GM23338 (cell line): ENCODE measurements around the gene RSL1D1. TPM values are rescaled to one million over a fixed set of nuclear protein-coding genes. Genes with fewer than 3 reads are reported as not detected.

Experiments used
- ATAC-seq: fragments of 200-7000 bp; cut with Tn5 transposase; 3 replicates; pipeline ENCODE4 v1.9.1; 2020
- DNase-seq: peaks from one replicate; pipeline ENCODE4 v3.0.0-alpha.2; 2015; ENCODE audit warnings: low spot score
- H2AFZ ChIP-seq: fragments of 200-600 bp; sonication (generic); 2 replicates; pipeline ENCODE4 v1.8.0; 2016; ENCODE audit warnings: antibody characterized with exemption, mild to moderate bottlenecking, moderate library complexity
- H3F3A ChIP-seq: fragments of 200-600 bp; sonication (generic); replicated peaks from 2 replicates; pipeline ENCODE4 v1.8.0; 2017; ENCODE audit warnings: antibody characterized with exemption, mixed run types, low read depth
- H3K27ac ChIP-seq: fragments of 200-600 bp; sonication (generic); 2 replicates; pipeline ENCODE4 v1.6.1; 2016; ENCODE audit warnings: low read depth
- H3K27me3 ChIP-seq: fragments of 200-600 bp; sonication (generic); 2 replicates; pipeline ENCODE4 v1.8.0; 2016; ENCODE audit warnings: mild to moderate bottlenecking, mixed run types, moderate library complexity; ENCODE audit not compliant: insufficient read depth
- H3K36me3 ChIP-seq: fragments of 200-600 bp; sonication (generic); 2 replicates; pipeline ENCODE4 v1.8.0; 2016; ENCODE audit warnings: mild to moderate bottlenecking; ENCODE audit not compliant: insufficient read depth
- H3K4me1 ChIP-seq: fragments of 200-600 bp; sonication (generic); 2 replicates; pipeline ENCODE4 v1.8.0; 2016; ENCODE audit warnings: mild to moderate bottlenecking, moderate library complexity; ENCODE audit not compliant: insufficient read depth
- H3K4me2 ChIP-seq: fragments of 200-600 bp; sonication (generic); 2 replicates; pipeline ENCODE4 v1.7.1; 2017; ENCODE audit warnings: mixed run types
- H3K4me3 ChIP-seq: fragments of 200-600 bp; sonication (generic); 2 replicates; pipeline ENCODE4 v1.6.1; 2016; ENCODE audit warnings: mixed run types
- H3K79me2 ChIP-seq: fragments of 200-600 bp; sonication (generic); replicated peaks from 2 replicates; pipeline ENCODE4 v1.8.0; 2017; ENCODE audit warnings: mild to moderate bottlenecking; ENCODE audit not compliant: insufficient read depth
- H3K9me2 ChIP-seq: fragments of 200-600 bp; sonication (generic); 2 replicates; pipeline ENCODE4 v1.8.0; 2017; ENCODE audit not compliant: insufficient read depth
- H4K20me1 ChIP-seq: fragments of 200-600 bp; sonication (generic); replicated peaks from 2 replicates; pipeline ENCODE4 v1.8.0; 2017; ENCODE audit warnings: mild to moderate bottlenecking; ENCODE audit not compliant: insufficient read depth
- H3K27ac Mint-ChIP-seq: 2 replicates; pipeline ENCODE4 v1.8.0; 2020; ENCODE audit warnings: inconsistent platforms, mild to moderate bottlenecking, moderate library complexity, mixed read lengths
- H3K27me3 Mint-ChIP-seq: 3 replicates; pipeline ENCODE4 v1.8.0; 2022; ENCODE audit warnings: low read depth, mild to moderate bottlenecking, moderate library complexity, mixed read lengths, inconsistent platforms; ENCODE audit not compliant: insufficient read depth, poor library complexity
- H3K36me3 Mint-ChIP-seq: 3 replicates; pipeline ENCODE4 v1.8.0; 2021; ENCODE audit warnings: low read depth, mild to moderate bottlenecking, inconsistent platforms, moderate library complexity, mixed read lengths
- H3K4me1 Mint-ChIP-seq: 3 replicates; pipeline ENCODE4 v1.8.0; 2020; ENCODE audit warnings: mild to moderate bottlenecking, inconsistent platforms, mixed read lengths
- H3K4me3 Mint-ChIP-seq: 3 replicates; pipeline ENCODE4 v1.8.0; 2021; ENCODE audit warnings: moderate library complexity, mild to moderate bottlenecking, inconsistent platforms, mixed read lengths
- H3K9me3 Mint-ChIP-seq: 3 replicates; pipeline ENCODE4 v1.8.0; 2020; ENCODE audit warnings: moderate library complexity, mild to moderate bottlenecking, inconsistent platforms, mixed read lengths
- CREB1 ChIP-seq: fragments of 250-450 bp; sonication (Bioruptor Pico); IDR thresholded peaks from 2 replicates; pipeline ENCODE4 v1.5.0; 2020; ENCODE audit warnings: low read depth, mild to moderate bottlenecking, moderate library complexity
- EZH2 ChIP-seq: fragments of 200-600 bp; sonication (generic); IDR thresholded peaks from one replicate; pipeline ENCODE4 v1.8.0; 2017; ENCODE audit warnings: antibody characterized with exemption, mild to moderate bottlenecking, low read depth; ENCODE audit not compliant: unreplicated experiment
- EZH2phosphoT487 ChIP-seq: fragments of 200-600 bp; sonication (generic); IDR thresholded peaks from one replicate; pipeline ENCODE4 v1.8.1; 2018; ENCODE audit warnings: antibody characterized with exemption; ENCODE audit not compliant: unreplicated experiment
- JUNB ChIP-seq: IDR thresholded peaks from one replicate; pipeline ENCODE4 v1.6.1; 2016; ENCODE audit warnings: antibody characterized with exemption; ENCODE audit not compliant: unreplicated experiment
- NANOG ChIP-seq: IDR thresholded peaks from 2 replicates; pipeline ENCODE4 v1.6.1; 2016; ENCODE audit warnings: antibody characterized with exemption, borderline replicate concordance
- POLR2AphosphoS5 ChIP-seq: IDR thresholded peaks from 2 replicates; pipeline ENCODE4 v1.6.1; 2016; ENCODE audit warnings: antibody characterized with exemption, low read depth
- STAT1 ChIP-seq: IDR thresholded peaks from one replicate; pipeline ENCODE4 v1.6.1; 2016; ENCODE audit warnings: antibody characterized with exemption; ENCODE audit not compliant: unreplicated experiment
- ZNF114 ChIP-seq: fragments of 250-450 bp; sonication (Bioruptor Pico); IDR thresholded peaks from 2 replicates; pipeline ENCODE4 v1.5.0; 2020; ENCODE audit warnings: mild to moderate bottlenecking, moderate library complexity
- ZNF331 ChIP-seq: fragments of 250-450 bp; sonication (Bioruptor Pico); IDR thresholded peaks from 2 replicates; pipeline ENCODE4 v1.5.0; 2020; ENCODE audit warnings: low read depth, mild to moderate bottlenecking, moderate library complexity
- polyA plus RNA-seq: library from polyadenylated mRNA; unstranded; fragments of >200 nt; fragmentation: Nextera tagmentation; extraction: Ambion mirVana; gene quantifications from 2 replicates; pipeline ENCODE4 v1.2.1, GENCODE V29; 2016
- total RNA-seq: library from RNA; depleted of rRNA; stranded (reverse); fragments of >200 nt; shearing (Covaris generic); gene quantifications from 2 replicates; pipeline ENCODE4 v1.2.3, GENCODE V29; 2014
- TF ChIP-seq, protein P1 (sequence below), 2 experiments: fragments of 200-600 bp in 1 of 2; sonication (generic) in 1 of 2; conservative IDR thresholded peaks; 2 replicates each; pipeline versions ENCODE4 v1.5.1 to v1.6.1; 2016 to 2017; ENCODE audit warnings: antibody characterized with exemption in 2 of 2, low read depth in 2 of 2, mild to moderate bottlenecking in 2 of 2, moderate library complexity in 1 of 2
- TF ChIP-seq, protein P2 (sequence below): fragments of 250-450 bp; sonication (Bioruptor Pico); IDR thresholded peaks from 2 replicates; pipeline ENCODE4 v1.5.0; 2020; ENCODE audit warnings: mild to moderate bottlenecking, moderate library complexity
- TF ChIP-seq, protein P3 (sequence below): IDR thresholded peaks from 2 replicates; pipeline ENCODE4 v1.6.1; 2016; ENCODE audit warnings: antibody characterized with exemption
- TF ChIP-seq, protein P4 (sequence below): IDR thresholded peaks from one replicate; pipeline ENCODE4 v1.6.1; 2018; ENCODE audit warnings: antibody characterized with exemption; ENCODE audit not compliant: unreplicated experiment

Gene RSL1D1
- total and polyA plus RNA-seq, 2 experiments from 2014 or later: 298 to 495 TPM

DNA sequence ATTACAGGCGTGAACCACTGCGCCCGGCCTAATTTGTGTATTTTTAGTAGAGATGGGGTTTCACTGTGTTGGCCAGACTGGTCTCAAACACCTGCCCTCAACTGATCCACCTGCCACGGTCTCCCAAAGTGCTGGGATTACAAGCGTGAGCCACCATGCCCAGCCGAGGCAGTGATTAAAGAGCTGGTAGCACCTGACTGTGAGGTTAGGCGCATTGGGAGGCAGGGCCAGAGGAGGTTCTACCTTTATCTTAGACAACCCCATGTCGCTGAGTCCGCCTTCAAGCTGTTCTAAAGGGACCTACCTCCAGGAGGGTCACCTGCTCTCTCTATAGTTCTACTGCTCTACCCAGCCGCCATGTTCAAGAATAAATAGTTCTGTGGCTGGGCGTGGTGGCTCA, 8.1 kb downstream of the RSL1D1 start:
- peaks cover 45% of the 10 kb centered on the region for H3K79me2 ChIP-seq
- no peak overlapping the region for H3K4me2 ChIP-seq
- Mint-ChIP-seq H3K4me3 (no peak overlapping the region), H3K9me3 (no peaks in the 10 kb centered on the region), H3K27me3 (peaks cover 3% of the 10 kb centered on the region), H3K4me1 (no peaks in the 10 kb centered on the region), H3K27ac (no peak overlapping the region), H3K36me3 (peaks cover 96% of the 10 kb centered on the region)
- peaks cover 39% of the 10 kb centered on the region for H4K20me1 ChIP-seq
- no peak for TF ChIP-seq EZH2phosphoT487
- TF ChIP-seq ZNF114 (CRISPR knock-in tag): no peak
- TF ChIP-seq, protein P1, sequence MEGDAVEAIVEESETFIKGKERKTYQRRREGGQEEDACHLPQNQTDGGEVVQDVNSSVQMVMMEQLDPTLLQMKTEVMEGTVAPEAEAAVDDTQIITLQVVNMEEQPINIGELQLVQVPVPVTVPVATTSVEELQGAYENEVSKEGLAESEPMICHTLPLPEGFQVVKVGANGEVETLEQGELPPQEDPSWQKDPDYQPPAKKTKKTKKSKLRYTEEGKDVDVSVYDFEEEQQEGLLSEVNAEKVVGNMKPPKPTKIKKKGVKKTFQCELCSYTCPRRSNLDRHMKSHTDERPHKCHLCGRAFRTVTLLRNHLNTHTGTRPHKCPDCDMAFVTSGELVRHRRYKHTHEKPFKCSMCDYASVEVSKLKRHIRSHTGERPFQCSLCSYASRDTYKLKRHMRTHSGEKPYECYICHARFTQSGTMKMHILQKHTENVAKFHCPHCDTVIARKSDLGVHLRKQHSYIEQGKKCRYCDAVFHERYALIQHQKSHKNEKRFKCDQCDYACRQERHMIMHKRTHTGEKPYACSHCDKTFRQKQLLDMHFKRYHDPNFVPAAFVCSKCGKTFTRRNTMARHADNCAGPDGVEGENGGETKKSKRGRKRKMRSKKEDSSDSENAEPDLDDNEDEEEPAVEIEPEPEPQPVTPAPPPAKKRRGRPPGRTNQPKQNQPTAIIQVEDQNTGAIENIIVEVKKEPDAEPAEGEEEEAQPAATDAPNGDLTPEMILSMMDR (conservative IDR thresholded peaks at IDR 0.05; ENCODE audit: low read depth in 2 of 2): no peak
- TF ChIP-seq ZNF331: no peak
- no peak for TF ChIP-seq NANOG
- TF ChIP-seq, protein P2, sequence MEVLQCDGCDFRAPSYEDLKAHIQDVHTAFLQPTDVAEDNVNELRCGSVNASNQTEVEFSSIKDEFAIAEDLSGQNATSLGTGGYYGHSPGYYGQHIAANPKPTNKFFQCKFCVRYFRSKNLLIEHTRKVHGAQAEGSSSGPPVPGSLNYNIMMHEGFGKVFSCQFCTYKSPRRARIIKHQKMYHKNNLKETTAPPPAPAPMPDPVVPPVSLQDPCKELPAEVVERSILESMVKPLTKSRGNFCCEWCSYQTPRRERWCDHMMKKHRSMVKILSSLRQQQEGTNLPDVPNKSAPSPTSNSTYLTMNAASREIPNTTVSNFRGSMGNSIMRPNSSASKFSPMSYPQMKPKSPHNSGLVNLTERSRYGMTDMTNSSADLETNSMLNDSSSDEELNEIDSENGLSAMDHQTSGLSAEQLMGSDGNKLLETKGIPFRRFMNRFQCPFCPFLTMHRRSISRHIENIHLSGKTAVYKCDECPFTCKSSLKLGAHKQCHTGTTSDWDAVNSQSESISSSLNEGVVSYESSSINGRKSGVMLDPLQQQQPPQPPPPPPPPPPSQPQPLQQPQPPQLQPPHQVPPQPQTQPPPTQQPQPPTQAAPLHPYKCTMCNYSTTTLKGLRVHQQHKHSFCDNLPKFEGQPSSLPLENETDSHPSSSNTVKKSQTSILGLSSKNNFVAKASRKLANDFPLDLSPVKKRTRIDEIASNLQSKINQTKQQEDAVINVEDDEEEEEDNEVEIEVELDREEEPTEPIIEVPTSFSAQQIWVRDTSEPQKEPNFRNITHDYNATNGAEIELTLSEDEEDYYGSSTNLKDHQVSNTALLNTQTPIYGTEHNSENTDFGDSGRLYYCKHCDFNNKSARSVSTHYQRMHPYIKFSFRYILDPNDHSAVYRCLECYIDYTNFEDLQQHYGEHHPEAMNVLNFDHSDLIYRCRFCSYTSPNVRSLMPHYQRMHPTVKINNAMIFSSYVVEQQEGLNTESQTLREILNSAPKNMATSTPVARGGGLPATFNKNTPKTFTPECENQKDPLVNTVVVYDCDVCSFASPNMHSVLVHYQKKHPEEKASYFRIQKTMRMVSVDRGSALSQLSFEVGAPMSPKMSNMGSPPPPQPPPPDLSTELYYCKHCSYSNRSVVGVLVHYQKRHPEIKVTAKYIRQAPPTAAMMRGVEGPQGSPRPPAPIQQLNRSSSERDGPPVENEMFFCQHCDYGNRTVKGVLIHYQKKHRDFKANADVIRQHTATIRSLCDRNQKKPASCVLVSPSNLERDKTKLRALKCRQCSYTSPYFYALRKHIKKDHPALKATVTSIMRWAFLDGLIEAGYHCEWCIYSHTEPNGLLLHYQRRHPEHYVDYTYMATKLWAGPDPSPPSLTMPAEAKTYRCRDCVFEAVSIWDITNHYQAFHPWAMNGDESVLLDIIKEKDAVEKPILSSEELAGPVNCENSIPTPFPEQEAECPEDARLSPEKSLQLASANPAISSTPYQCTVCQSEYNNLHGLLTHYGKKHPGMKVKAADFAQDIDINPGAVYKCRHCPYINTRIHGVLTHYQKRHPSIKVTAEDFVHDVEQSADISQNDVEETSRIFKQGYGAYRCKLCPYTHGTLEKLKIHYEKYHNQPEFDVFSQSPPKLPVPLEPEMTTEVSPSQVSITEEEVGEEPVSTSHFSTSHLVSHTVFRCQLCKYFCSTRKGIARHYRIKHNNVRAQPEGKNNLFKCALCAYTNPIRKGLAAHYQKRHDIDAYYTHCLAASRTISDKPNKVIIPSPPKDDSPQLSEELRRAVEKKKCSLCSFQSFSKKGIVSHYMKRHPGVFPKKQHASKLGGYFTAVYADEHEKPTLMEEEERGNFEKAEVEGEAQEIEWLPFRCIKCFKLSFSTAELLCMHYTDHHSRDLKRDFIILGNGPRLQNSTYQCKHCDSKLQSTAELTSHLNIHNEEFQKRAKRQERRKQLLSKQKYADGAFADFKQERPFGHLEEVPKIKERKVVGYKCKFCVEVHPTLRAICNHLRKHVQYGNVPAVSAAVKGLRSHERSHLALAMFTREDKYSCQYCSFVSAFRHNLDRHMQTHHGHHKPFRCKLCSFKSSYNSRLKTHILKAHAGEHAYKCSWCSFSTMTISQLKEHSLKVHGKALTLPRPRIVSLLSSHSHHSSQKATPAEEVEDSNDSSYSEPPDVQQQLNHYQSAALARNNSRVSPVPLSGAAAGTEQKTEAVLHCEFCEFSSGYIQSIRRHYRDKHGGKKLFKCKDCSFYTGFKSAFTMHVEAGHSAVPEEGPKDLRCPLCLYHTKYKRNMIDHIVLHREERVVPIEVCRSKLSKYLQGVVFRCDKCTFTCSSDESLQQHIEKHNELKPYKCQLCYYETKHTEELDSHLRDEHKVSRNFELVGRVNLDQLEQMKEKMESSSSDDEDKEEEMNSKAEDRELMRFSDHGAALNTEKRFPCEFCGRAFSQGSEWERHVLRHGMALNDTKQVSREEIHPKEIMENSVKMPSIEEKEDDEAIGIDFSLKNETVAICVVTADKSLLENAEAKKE (CRISPR knock-in tag): no peak
- TF ChIP-seq EZH2: no peak
- TF ChIP-seq, protein P3, sequence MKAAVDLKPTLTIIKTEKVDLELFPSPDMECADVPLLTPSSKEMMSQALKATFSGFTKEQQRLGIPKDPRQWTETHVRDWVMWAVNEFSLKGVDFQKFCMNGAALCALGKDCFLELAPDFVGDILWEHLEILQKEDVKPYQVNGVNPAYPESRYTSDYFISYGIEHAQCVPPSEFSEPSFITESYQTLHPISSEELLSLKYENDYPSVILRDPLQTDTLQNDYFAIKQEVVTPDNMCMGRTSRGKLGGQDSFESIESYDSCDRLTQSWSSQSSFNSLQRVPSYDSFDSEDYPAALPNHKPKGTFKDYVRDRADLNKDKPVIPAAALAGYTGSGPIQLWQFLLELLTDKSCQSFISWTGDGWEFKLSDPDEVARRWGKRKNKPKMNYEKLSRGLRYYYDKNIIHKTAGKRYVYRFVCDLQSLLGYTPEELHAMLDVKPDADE: no peak
- no peak for TF ChIP-seq STAT1
- no peak for TF ChIP-seq POLR2AphosphoS5
- TF ChIP-seq, protein P4, sequence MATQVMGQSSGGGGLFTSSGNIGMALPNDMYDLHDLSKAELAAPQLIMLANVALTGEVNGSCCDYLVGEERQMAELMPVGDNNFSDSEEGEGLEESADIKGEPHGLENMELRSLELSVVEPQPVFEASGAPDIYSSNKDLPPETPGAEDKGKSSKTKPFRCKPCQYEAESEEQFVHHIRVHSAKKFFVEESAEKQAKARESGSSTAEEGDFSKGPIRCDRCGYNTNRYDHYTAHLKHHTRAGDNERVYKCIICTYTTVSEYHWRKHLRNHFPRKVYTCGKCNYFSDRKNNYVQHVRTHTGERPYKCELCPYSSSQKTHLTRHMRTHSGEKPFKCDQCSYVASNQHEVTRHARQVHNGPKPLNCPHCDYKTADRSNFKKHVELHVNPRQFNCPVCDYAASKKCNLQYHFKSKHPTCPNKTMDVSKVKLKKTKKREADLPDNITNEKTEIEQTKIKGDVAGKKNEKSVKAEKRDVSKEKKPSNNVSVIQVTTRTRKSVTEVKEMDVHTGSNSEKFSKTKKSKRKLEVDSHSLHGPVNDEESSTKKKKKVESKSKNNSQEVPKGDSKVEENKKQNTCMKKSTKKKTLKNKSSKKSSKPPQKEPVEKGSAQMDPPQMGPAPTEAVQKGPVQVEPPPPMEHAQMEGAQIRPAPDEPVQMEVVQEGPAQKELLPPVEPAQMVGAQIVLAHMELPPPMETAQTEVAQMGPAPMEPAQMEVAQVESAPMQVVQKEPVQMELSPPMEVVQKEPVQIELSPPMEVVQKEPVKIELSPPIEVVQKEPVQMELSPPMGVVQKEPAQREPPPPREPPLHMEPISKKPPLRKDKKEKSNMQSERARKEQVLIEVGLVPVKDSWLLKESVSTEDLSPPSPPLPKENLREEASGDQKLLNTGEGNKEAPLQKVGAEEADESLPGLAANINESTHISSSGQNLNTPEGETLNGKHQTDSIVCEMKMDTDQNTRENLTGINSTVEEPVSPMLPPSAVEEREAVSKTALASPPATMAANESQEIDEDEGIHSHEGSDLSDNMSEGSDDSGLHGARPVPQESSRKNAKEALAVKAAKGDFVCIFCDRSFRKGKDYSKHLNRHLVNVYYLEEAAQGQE: no peak
- TF ChIP-seq CREB1: no peak
- no peak for TF ChIP-seq JUNB
- H3K9me2 ChIP-seq: no peaks in the 10 kb centered on the region
- H3K27me3 ChIP-seq: no peaks in the 10 kb centered on the region
- H3K4me3 ChIP-seq: no peak overlapping the region
- no peak overlapping the region for H3K27ac ChIP-seq
- no peak overlapping the region for H2AFZ ChIP-seq
- no peaks in the 10 kb centered on the region for H3K4me1 ChIP-seq
- DNase-seq: no peak
- H3K36me3 ChIP-seq: peaks cover 96% of the 10 kb centered on the region
- peaks cover 50% of the 10 kb centered on the region for H3F3A ChIP-seq
- no peak for ATAC-seq
